Coronary artery (tissue), 2 donors: ENCODE results near the gene CAMTA1.

Experiments
- DNase-seq: peaks from one replicate; pipeline ENCODE4 v3.0.0-alpha.2; 2017; ENCODE audit warnings: low spot score
- H3K27ac ChIP-seq, 2 donors: fragments of 200-600 bp; sonication (generic); one replicate each; pipeline ENCODE4 v1.5.1; 2016 to 2019
- H3K4me3 ChIP-seq: fragments of 200-600 bp; sonication (generic); 2 replicates; pipeline ENCODE4 v1.5.1; 2016; ENCODE audit warnings: mild to moderate bottlenecking, moderate library complexity
- TF ChIP-seq, protein P1 (sequence below): fragments of 200-600 bp; sonication (generic); IDR thresholded peaks from one replicate; pipeline ENCODE4 v1.5.1; 2019; ENCODE audit warnings: antibody characterized with exemption

Gene CAMTA1

DNA sequence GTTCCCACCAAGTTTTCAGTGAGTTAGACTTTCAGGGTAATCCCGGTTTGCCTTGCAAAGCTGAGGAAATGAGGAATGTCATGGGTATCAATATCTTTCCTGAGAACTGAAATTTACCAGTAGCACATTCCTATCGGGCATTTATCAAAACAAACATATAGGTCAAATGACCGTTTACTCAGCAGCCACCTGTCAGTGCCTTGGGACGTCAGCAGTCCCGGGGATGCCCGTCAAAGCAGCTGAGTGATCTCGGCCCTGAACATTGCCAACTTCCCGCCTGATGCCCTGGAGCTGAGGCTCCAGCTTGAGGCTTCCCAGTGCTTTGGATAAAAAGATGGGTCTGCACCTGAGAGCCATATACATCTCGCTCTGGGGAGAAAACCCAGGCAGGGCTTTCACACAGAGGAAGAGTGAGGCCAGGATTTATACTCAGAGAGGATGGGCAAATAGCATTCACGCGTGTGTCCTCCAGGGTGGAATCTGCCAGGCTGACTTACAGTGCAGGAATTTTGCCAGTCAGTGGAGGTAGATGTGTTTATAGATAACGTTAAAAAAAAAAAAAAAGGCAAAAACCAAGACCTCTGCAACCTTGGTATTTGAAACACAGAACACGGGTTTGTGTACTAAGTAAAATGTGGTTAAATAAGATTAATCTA lies 550.1 kb downstream of the CAMTA1 start:
- no peak for DNase-seq
- Histone ChIP-seq H3K27ac (no peak overlapping the region), H3K4me3 (no peak overlapping the region)
- TF ChIP-seq, protein P1, sequence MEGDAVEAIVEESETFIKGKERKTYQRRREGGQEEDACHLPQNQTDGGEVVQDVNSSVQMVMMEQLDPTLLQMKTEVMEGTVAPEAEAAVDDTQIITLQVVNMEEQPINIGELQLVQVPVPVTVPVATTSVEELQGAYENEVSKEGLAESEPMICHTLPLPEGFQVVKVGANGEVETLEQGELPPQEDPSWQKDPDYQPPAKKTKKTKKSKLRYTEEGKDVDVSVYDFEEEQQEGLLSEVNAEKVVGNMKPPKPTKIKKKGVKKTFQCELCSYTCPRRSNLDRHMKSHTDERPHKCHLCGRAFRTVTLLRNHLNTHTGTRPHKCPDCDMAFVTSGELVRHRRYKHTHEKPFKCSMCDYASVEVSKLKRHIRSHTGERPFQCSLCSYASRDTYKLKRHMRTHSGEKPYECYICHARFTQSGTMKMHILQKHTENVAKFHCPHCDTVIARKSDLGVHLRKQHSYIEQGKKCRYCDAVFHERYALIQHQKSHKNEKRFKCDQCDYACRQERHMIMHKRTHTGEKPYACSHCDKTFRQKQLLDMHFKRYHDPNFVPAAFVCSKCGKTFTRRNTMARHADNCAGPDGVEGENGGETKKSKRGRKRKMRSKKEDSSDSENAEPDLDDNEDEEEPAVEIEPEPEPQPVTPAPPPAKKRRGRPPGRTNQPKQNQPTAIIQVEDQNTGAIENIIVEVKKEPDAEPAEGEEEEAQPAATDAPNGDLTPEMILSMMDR: no peak

DNA sequence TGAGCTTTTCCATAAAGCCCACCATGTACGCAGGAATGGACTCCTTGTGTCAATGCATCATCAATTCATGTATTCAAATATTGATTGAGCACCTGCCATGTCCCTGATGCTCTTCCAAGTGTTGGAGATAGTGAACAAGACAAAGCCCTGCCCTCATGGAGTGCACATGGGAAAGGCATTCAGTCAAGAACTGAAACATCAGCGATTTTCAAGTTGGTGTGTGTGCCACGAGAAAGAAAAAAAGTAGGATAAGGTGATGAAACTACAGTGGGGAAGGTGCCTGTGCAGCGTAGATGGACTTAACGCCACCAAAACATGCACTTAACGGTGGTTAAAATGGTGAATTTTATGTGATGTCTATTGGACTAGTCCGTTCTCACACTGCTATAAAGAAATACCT lies 553.2 kb downstream of the CAMTA1 start:
- TF ChIP-seq, protein P1: no peak
- Histone ChIP-seq H3K27ac (no peak overlapping the region), H3K4me3 (no peak overlapping the region)

DNA sequence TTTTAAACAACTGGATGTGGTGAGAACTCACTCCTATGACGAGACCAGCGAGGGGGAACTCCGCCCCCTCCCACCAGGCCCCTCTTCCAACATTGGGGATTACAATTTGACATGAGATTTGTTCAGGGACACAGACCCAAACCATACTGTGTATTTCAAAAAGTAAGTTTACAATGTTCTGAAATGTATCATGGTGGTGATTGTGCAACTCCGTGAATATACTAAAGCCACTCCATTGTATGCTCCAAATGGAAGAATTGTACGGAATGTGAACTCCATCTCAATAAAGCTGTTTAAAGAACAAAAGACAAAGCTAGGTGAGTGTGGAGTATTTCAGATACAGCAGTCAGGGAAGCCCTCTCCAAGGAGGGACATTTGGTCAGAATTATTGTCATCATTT lies 553.8 kb downstream of the CAMTA1 start:
- TF ChIP-seq, protein P1: no peak
- no peak overlapping the region for H3K27ac ChIP-seq
- DNase-seq: no peak
- no peak overlapping the region for H3K4me3 ChIP-seq

More for the DNA sequence above, 553.2 kb downstream of the CAMTA1 start:
- DNase-seq: no peak

DNA sequence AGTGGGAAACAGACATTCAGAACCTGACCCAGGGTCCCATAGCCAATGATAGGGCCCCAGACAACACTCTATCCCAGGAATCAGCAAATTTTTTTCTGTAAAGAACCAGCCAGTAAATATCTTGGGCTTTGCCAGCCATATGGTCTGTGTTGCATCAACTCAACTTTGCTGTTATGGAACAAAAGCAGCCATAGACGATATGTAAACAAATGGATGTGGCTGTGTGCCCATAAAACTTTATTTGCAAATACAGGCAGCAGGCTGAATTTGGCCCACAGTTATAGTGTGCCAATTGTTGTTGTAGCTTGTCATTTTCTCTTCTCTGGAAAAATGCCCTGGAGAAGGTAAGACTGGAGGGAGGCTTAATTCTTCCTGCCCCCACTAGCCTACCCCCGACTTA lies 554.7 kb downstream of the CAMTA1 start:
- DNase-seq: no peak
- TF ChIP-seq, protein P1: no peak

DNA sequence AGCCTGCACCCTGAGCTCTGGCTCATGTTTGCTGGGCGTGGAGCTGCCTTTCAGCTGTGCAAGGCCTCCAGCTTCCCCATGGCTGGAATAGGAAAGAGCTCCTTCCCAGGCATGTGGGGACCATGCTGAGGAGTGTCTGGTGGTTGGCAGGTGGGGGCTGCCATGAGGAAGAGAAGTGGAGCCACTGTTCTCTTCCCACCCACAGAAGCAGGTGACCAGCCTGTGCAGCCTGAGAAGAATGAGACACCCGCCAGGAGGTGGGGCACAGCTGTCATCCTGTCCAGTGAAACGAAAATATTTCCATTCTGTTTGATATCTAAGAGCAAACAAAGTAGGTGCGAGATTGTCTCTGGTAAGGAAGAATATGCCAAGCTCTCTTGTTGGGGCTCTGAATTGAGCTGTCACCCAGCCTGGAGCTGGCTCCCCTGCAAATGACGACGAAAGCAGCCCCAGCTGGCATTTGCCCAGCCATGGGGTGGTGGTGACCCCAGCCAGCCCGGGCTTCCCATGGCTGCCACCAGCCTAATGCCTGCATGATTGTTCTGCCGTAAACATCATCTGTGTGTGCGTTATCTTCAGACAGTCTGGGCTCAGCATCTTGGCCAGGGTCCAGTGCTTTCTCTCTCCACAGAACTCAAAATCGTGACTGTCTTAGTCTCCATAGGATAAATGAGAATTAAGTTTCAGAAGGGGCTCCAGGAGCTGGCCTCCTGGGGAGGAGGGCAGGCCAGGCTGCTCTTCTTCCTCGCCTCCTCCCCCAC lies 556.1 kb downstream of the CAMTA1 start:
- TF ChIP-seq, protein P1: no peak
- DNase-seq: no peak
- H3K27ac ChIP-seq: no peak overlapping the region

More for the DNA sequence above, 554.7 kb downstream of the CAMTA1 start:
- Histone ChIP-seq H3K4me3 (no peak overlapping the region), H3K27ac (no peak overlapping the region)

DNA sequence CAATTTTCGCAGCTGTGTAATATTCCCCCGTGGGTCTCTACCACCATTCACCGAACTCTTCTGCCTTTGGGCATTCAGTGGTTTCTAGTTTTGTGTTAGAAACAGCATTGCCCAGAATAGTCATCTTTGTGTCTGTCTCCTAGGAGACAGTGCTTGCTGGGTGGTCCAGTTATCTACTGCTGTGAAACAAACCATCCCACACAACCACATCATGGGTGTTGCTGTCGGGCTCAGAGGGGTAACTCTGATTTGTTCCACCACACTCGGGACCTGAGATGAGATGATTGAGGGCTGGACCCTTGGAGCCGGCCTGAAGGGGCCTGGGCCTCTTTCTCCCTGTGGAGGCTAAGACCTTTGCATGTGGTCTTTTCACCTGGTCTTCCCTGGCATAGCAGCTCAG lies 558.6 kb downstream of the CAMTA1 start:
- TF ChIP-seq, protein P1: no peak
- Histone ChIP-seq H3K4me3 (no peak overlapping the region), H3K27ac (no peak overlapping the region)
- DNase-seq: no peak

More for the DNA sequence above, 556.1 kb downstream of the CAMTA1 start:
- no peak overlapping the region for H3K4me3 ChIP-seq

DNA sequence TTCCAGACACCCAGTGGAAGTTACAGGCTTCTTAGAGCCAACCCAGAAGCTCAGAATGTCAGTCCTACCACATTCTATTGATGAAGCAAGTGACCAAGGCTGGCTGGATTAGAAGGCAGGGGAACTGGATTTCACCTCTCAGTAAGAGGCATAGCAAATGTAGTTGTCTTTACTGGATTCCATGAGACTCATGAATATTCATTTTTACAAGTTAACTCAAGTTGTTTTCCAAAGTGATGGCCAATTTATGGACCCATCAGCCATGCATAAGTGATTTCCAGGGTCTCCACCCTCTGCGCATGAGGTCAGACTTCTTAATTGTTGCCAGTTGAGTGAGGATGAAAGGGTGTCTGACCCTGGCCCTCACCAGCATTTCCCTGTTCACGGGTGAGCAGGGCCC lies 559.0 kb downstream of the CAMTA1 start:
- DNase-seq: no peak
- Histone ChIP-seq H3K27ac (no peak overlapping the region), H3K4me3 (no peak overlapping the region)
- TF ChIP-seq, protein P1: no peak
